LNCaP clone FGC (cell line): ENCODE data around the gene GNAQ.

Source experiments
- DNase-seq: peaks from one replicate; pipeline ENCODE4 v3.0.0-alpha.2; 2011; ENCODE audit warnings: low read depth
- H3K4me3 ChIP-seq: 2 replicates; pipeline ENCODE4 v1.5.1; 2011; ENCODE audit warnings: mild to moderate bottlenecking, low read depth, low read length, control low read depth
- TF ChIP-seq, protein P1 (sequence below): IDR thresholded peaks from 2 replicates; pipeline ENCODE4 v1.5.1; 2012; ENCODE audit warnings: mild to moderate bottlenecking; ENCODE audit not compliant: control insufficient read depth, insufficient read depth; ENCODE audit errors: extremely low read depth

Gene GNAQ

DNA sequence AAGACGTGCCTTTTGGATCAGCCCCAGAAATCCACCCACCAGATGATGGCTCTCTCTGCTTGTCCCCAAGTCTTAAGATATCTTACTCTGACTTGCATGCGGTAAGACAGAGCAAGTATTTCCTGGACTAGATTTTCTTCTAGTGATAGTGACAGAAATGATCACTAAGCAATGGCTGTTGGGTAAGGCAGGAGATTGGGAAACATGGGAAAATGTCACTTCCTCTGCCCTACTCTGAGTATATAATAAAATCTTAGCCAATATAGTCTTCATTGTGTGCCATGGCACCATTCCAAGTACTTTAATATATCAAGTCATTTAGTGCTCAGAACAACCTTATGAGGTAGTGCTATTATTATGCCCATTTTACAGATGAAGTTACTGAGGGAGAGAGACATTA is 352.5 kb downstream of the GNAQ start:
- DNase-seq, result no peak
- H3K4me3 ChIP-seq, result no peak overlapping the region
- TF ChIP-seq, protein P1, sequence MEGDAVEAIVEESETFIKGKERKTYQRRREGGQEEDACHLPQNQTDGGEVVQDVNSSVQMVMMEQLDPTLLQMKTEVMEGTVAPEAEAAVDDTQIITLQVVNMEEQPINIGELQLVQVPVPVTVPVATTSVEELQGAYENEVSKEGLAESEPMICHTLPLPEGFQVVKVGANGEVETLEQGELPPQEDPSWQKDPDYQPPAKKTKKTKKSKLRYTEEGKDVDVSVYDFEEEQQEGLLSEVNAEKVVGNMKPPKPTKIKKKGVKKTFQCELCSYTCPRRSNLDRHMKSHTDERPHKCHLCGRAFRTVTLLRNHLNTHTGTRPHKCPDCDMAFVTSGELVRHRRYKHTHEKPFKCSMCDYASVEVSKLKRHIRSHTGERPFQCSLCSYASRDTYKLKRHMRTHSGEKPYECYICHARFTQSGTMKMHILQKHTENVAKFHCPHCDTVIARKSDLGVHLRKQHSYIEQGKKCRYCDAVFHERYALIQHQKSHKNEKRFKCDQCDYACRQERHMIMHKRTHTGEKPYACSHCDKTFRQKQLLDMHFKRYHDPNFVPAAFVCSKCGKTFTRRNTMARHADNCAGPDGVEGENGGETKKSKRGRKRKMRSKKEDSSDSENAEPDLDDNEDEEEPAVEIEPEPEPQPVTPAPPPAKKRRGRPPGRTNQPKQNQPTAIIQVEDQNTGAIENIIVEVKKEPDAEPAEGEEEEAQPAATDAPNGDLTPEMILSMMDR, result no peak

DNA sequence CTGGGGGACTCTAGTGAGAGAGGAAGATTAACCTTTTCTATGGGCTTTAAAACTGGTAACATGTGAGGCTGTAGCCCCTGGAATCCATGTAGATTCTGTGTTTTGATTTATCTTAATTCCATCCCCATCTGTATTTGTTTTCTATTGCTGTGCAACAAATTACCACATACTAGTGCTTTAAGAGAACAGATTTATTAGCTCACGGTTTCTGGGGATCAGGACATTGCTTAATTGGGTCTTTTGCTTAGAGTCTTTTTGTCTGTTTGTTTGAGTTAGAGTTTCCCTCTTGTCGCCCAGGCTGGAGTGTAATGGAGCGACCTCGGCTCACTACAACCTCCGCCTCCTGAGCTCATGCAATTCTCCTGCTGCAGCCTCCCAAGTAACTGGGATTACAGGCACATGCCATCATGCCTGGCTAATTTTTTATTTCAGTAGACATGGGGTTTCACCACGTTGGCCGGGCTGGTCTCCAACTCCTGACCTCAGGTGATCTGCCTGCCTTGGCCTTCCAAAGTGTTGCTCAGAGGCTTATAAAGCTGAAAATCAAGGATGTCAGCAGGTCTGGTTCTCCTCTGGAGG is 353.6 kb downstream of the GNAQ start:
- TF ChIP-seq, protein P1, result no peak
- no peak for DNase-seq
- no peak overlapping the region for H3K4me3 ChIP-seq

DNA sequence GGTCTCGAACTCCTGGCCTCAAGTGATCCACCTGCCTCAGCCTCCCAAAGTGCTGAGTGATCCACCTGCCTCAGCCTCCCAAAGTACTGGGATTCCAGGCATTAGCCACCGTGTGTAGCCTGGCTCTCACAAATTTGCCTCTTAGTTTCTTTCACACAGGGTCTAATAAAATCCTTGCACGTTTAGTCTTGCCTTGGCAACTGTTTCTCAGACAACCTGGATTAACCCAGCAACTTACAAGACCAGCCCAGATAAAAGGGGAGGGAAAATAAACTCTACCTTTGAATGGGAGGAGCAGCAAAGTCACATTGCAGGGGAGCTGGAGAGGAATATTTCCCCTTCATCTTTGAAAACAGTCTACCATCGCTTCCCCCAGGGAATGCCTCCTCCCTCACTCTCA is 354.2 kb downstream of the GNAQ start:
- no peak overlapping the region for H3K4me3 ChIP-seq
- no peak for DNase-seq
- TF ChIP-seq, protein P1, result no peak

DNA sequence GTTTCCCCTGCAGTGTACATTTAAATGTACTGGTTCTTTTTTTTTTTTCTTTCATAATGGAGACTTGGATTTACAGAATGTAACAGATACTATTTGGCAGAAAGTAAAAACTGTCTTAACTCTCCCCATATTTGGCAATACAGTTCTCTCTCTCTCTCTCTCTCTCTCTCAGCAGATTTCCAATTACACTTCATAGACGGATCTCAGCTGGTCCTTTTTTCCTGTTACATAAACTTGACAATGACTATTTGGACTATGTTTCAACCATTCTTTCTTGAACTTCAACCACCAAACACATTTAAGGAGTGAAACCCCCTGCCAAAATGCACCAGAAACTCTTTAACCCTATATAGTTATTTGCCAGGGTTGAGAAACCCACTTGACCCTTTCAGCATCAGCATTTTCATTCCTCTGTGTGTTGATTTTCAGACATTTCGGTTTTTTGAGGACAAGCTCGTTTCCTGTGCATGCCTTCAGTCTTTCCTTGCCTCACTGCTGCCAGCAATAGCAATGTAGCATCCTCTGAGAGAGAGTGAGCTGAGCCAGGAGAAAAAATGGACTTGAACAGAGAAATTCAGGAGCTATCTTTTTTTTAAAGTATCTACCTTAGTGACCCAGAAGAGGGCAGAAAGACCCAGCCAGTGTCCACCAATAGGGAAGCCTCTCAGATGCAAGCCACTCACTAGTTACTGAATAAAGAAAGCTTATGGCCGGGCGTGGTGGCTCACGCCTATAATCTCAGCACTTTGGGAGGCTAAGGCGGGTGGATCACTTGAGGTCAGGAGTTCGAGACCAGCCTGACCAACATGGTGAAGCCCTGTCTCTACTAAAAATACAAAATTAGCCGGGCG is 357.4 kb downstream of the GNAQ start:
- TF ChIP-seq, protein P1, result no peak
- no peak for DNase-seq
- no peak overlapping the region for H3K4me3 ChIP-seq

DNA sequence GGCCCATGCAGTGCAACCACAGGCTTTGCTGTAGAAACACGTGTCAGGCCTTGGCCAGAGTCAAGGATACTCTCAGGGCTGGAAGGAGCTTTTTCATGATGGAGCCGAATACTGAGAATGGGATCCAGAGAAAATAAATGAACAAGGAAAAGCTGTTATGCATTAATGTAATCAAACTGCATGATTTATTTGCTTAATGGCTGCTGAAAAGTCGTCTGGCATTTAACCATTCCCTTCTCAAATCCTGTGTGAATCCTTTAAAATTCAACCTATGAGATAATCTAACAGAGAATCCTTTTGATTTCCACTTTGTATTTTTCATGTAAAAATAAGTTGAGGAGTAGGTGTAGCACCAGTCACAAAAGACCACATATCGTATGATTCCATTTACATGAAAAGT is 359.4 kb downstream of the GNAQ start:
- TF ChIP-seq, protein P1, result no peak
- H3K4me3 ChIP-seq, result no peak overlapping the region

DNA sequence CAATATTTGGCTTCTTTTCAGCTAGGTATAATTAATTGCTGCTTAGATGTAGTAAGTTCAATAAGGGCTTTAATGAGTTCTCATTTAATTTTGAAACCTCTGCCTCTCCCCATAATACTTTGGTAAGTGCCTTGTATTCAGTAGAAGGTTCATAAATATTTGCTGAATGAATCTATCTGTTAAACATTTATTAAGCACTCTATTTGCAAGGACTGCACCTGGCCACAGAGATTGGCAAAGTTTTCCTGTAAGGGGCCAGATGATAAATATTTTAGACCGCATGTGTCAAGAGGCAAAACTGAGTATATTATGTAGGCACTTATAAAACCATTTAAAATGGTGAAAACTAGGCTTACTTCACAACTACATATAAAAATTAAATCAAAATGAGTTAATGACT is 364.5 kb downstream of the GNAQ start:
- no peak for DNase-seq
- TF ChIP-seq, protein P1, result no peak
- no peak overlapping the region for H3K4me3 ChIP-seq

More for the DNA sequence above, 359.4 kb downstream of the GNAQ start:
- no peak for DNase-seq
